Heart right ventricle (tissue), 16 donors: ENCODE results near the gene PRDM11. TPM values are rescaled to one million over a fixed set of nuclear protein-coding genes. Genes with fewer than 3 reads are reported as not detected.

Source experiments
- ATAC-seq, 8 donors: fragments of 200-7000 bp; cut with Tn5 transposase; one replicate each; pipeline ENCODE4 v1.9.1; 2020; ENCODE audit warnings: mild to moderate bottlenecking in 8 of 8, moderate library complexity in 8 of 8, moderate number of reproducible peaks in 1 of 8
- DNase-seq, 2 donors: peaks; one replicate each; pipeline ENCODE4 v3.0.0-alpha.2; 2020
- H3K27ac ChIP-seq, 10 donors: fragments of 200-600 bp; sonication (generic) in 2 of 10; one replicate each; pipeline versions ENCODE4 v1.5.0 to v1.8.0; 2020 to 2022; ENCODE audit warnings: mild to moderate bottlenecking in 3 of 10
- H3K27me3 ChIP-seq, 7 donors: fragments of 200-600 bp; one replicate each; pipeline ENCODE4 v1.8.0; 2021 to 2022; ENCODE audit warnings: mild to moderate bottlenecking in 2 of 7
- H3K36me3 ChIP-seq, 9 donors: fragments of 200-600 bp; sonication (generic) in 1 of 9; one replicate each; pipeline versions ENCODE4 v1.5.0 to v1.8.0; 2020 to 2022; ENCODE audit warnings: mild to moderate bottlenecking in 2 of 9
- H3K4me1 ChIP-seq, 9 donors: fragments of 200-600 bp; sonication (generic) in 1 of 9; one replicate each; pipeline versions ENCODE4 v1.5.0 to v1.8.0; 2020 to 2022; ENCODE audit warnings: mild to moderate bottlenecking in 4 of 9
- H3K4me3 ChIP-seq, 10 donors: fragments of 200-600 bp; sonication (generic) in 2 of 10; one replicate each; pipeline versions ENCODE4 v1.5.0 to v1.8.0; 2020 to 2022; ENCODE audit warnings: mild to moderate bottlenecking in 7 of 10, moderate library complexity in 2 of 10
- H3K9me3 ChIP-seq, 11 donors: fragments of 200-600 bp in 10 of 11; sonication (generic) in 2 of 11; one replicate each; pipeline versions ENCODE4 v1.5.0 to v1.8.0; 2013 to 2022; ENCODE audit warnings: mild to moderate bottlenecking in 2 of 11, control low read depth in 1 of 11, moderate library complexity in 1 of 11
- WGBS, 2 donors: extraction: QIAGEN DNeasy Blood & Tissue Kit; methylation state at CpG; one replicate each; pipeline ENCODE4 v1.1.7; 2013; ENCODE audit warnings: inconsistent platforms in 1 of 2; 5-methylcytosine and 5-hydroxymethylcytosine counted together
- intact Hi-C, 10 donors: fragments of 100-400 bp; cut with DNase I; formaldehyde crosslinking; loops; one replicate each; pipeline versions ENCODE4 v1.11.1 to v1.14.2; 2022
- polyA plus RNA-seq, 2 donors: library from polyadenylated mRNA; stranded (reverse); fragments of 200-250 nt; gene quantifications; one replicate each; pipeline ENCODE4 v1.2.3, GENCODE V29; 2013
- total RNA-seq, 10 donors: library from RNA; stranded (reverse); fragmentation: NEBNext Ultra II Directional in 3 of 10; extraction: Animal tissue kit (Norgen Biotek cat#: 25700) in 3 of 10; gene quantifications; one replicate each; pipeline versions ENCODE4 v1.2.1 to v1.2.4, GENCODE V29; 2021 to 2023
- TF ChIP-seq, protein P1 (sequence below), 9 donors: fragments of 200-600 bp; sonication (generic) in 2 of 9; IDR thresholded peaks; one replicate each; pipeline versions ENCODE4 v1.5.0 to v1.8.0; 2021 to 2022; ENCODE audit warnings: antibody characterized with exemption in 9 of 9, mild to moderate bottlenecking in 5 of 9, moderate library complexity in 1 of 9
- donor health status: Arrhythmogenic right ventricular cardiomyopathy.
- donor health status: ischemic (EF 13 %, LVEDD 7.1; RV severe dilation, severe dysfunction).
- donor health status: healthy with polysubstance abuse.
- donor health status: DM: no; HTN: yes; CAD: no.
- donor health status: DM: no; HTN: no; CAD: no.
- donor health status: ischemic (EF 25% LVEDD 6.9; RV normal size, moderate dysfunction).
- donor health status: ischemic (EF 25% LVEDD 5.7; RV mildly dilated, moderate dysfunction).
- donor health status: healthy.
- donor health status: DM: yes; HTN: yes; CAD: no.
- donor health status: Ischemic cardiomyopathy.
- donor health status: ischemic (EF 35%, LVEDD 5.7; RV mildly dilated, moderate dysfunction).
- donor health status: nonischemic (EF 11% LVEDD 7.7; RV severe dilation, severe dysfunction).
- donor health status: DM: yes; HTN: yes; CAD: no.
- donor health status: PGD.
- donor health status: ischemic (EF 29% LVEDD 5.4; RV normal size, mild dysfunction).
- donor health status: nonischemic (EF 23%, LVEDD 6.1; RV moderate dilation, normal function).

Gene PRDM11
- total and polyA plus RNA-seq, 12 donors = 4.6 to 22.0 (median 14.8) TPM

GRCh38 chr11:45239733-45240132 lies 93.3 kb downstream of the PRDM11 start:
- DNase-seq = no peak
- Histone ChIP-seq H3K9me3 (peaks cover 0 to 5% (median 0%) of the 10 kb centered on the region in 11 donors), H3K4me1 (no peaks in the 10 kb centered on the region), H3K36me3 (no peaks in the 10 kb centered on the region), H3K27ac (no peak overlapping the region), H3K27me3 (peaks cover 0 to 7% (median 0%) of the 10 kb centered on the region in 7 donors), H3K4me3 (no peak overlapping the region)
- intact Hi-C loops = loop anchor here in 2 of 10 donors (10.0 kb wide), 2 partner anchors 55 to 65 kb away; no protein-coding TSS in a partner anchor
- TF ChIP-seq, protein P1, sequence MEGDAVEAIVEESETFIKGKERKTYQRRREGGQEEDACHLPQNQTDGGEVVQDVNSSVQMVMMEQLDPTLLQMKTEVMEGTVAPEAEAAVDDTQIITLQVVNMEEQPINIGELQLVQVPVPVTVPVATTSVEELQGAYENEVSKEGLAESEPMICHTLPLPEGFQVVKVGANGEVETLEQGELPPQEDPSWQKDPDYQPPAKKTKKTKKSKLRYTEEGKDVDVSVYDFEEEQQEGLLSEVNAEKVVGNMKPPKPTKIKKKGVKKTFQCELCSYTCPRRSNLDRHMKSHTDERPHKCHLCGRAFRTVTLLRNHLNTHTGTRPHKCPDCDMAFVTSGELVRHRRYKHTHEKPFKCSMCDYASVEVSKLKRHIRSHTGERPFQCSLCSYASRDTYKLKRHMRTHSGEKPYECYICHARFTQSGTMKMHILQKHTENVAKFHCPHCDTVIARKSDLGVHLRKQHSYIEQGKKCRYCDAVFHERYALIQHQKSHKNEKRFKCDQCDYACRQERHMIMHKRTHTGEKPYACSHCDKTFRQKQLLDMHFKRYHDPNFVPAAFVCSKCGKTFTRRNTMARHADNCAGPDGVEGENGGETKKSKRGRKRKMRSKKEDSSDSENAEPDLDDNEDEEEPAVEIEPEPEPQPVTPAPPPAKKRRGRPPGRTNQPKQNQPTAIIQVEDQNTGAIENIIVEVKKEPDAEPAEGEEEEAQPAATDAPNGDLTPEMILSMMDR (IDR thresholded peaks at IDR 0.05) = no peak
- WGBS, 2 donors = 96 to 100% methylated on average over 1 of the region's 1 CpG
- ATAC-seq = no peak

DNA sequence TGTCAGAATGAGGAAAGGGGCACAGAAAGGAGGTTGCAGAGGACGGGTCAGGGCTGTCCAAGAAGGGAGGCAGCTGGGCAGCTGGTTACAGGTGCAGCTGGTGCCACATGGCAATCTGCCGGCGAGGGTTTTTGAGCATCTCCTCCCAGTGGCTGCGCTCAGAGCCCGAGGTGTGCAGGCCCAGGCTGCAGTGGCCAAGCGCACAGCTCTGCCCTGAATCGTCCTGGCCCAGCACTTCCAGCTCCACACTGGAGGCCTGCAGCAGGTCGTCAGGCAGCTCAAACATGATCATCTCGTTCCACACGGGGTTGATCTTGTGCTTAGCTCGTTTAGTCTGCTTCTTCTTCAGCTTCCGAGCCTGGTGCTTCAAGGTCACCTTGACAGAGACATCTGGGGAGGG lies 97.5 kb downstream of the PRDM11 start:
- Histone ChIP-seq H3K9me3 (peaks cover 0 to 5% (median 0%) of the 10 kb centered on the region in 11 donors), H3K4me3 (no peak overlapping the region), H3K36me3 (no peaks in the 10 kb centered on the region), H3K4me1 (peaks cover 0 to 7% (median 0%) of the 10 kb centered on the region in 9 donors), H3K27ac (no peak overlapping the region), H3K27me3 (no peaks in the 10 kb centered on the region)
- ATAC-seq (no peak), DNase-seq (no peak)
- intact Hi-C loops = no loop called here
- WGBS, 2 donors = 87 to 89% methylated on average over 12 of the region's 12 CpGs
- TF ChIP-seq, protein P1 (IDR thresholded peaks at IDR 0.05) = no peak

- WGBS, 2 donors = 67 to 76% methylated on average over 8 of the region's 8 CpGs
- intact Hi-C loops = no loop called here
- H3K36me3 ChIP-seq = no peaks in the 10 kb centered on the region
- no peaks in the 10 kb centered on the region for H3K9me3 ChIP-seq
- ATAC-seq (peak in 2 of 8 donors; percentile 35 to 44), DNase-seq (no peak)
- H3K27me3 ChIP-seq = no peaks in the 10 kb centered on the region
- H3K4me1 ChIP-seq = peaks cover 0 to 10% (median 0%) of the 10 kb centered on the region in 9 donors
- TF ChIP-seq, protein P1 (IDR thresholded peaks at IDR 0.05) = no peak
- H3K27ac ChIP-seq = no peak overlapping the region
- H3K4me3 ChIP-seq = no peak overlapping the region
Measured at GRCh38 chr11:45245218-45246045, 99.0 kb downstream of the PRDM11 start.

- no peaks in the 10 kb centered on the region for H3K9me3 ChIP-seq
- intact Hi-C loops = no loop called here
- ATAC-seq = no peak
Measured at GRCh38 chr11:45246241-45246640, 99.8 kb downstream of the PRDM11 start.

More at GRCh38 chr11:45246241-45246640, 99.8 kb downstream of the PRDM11 start:
- TF ChIP-seq, protein P1 (IDR thresholded peaks at IDR 0.05) = no peak
- H3K4me3 ChIP-seq = no peak overlapping the region
- no peak for DNase-seq
- no peak overlapping the region for H3K27ac ChIP-seq
- 94 to 96% methylated on average over 8 of the region's 8 CpGs for WGBS, 2 donors
- H3K27me3 ChIP-seq = no peaks in the 10 kb centered on the region
- no peaks in the 10 kb centered on the region for H3K36me3 ChIP-seq
- peaks cover 0 to 10% (median 0%) of the 10 kb centered on the region in 9 donors for H3K4me1 ChIP-seq
